NCI-H2196 treated with DMSO at 0.1 percent for 48 hours (cell line): ENCODE measurements around the gene TEX13C.
"Not testable (repeated sequence)": the region's sequence is repeated elsewhere in the genome, so short reads cannot be mapped to it uniquely, and the experiment has no call there.

Experiments used
- DNase-seq: peaks from one replicate; lab custom pipeline; 2025; ENCODE audit not compliant: unreplicated experiment; lab: John Stamatoyannopoulos, UW

TEX13C gene

GRCh38 chrX:125319646-125320521 is at the start of gene TEX13C:
Gene TEX13C, plus strand, starts transcription at chrX:125319871. Its CDS starts 249 bp downstream, at chrX:125320120.
- DNase-seq: no peak

- DNase-seq: no peak
Measured at GRCh38 chrX:125287282-125287681, 32.4 kb upstream of the TEX13C start.

GRCh38 chrX:125288343-125288742 is 31.3 kb upstream of the TEX13C start:
- DNase-seq: no peak

GRCh38 chrX:125289209-125289608 is 30.5 kb upstream of the TEX13C start:
- no peak for DNase-seq

- DNase-seq: no peak
Measured at GRCh38 chrX:125289920-125290319, 29.8 kb upstream of the TEX13C start.

GRCh38 chrX:125291124-125291523 is 28.5 kb upstream of the TEX13C start:
- no peak for DNase-seq

GRCh38 chrX:125293850-125294780 is 25.6 kb upstream of the TEX13C start:
- DNase-seq: no peak

- no peak for DNase-seq
Measured at GRCh38 chrX:125295337-125295736, 24.3 kb upstream of the TEX13C start.

GRCh38 chrX:125298871-125299270 is 20.8 kb upstream of the TEX13C start:
- DNase-seq: no peak

- DNase-seq: no peak
Measured at GRCh38 chrX:125306335-125306866, 13.3 kb upstream of the TEX13C start.

GRCh38 chrX:125308653-125309052 is 11.0 kb upstream of the TEX13C start:
- no peak for DNase-seq

- DNase-seq: not testable (repeated sequence)
Measured at GRCh38 chrX:125319166-125319565, 505 bp upstream of the TEX13C start.

- no peak for DNase-seq
Measured at GRCh38 chrX:125322431-125322830, 2.8 kb downstream of the TEX13C start.

GRCh38 chrX:125326599-125326998 is 6.9 kb downstream of the TEX13C start:
- DNase-seq: no peak

- no peak for DNase-seq
Measured at GRCh38 chrX:125327891-125328290, 8.2 kb downstream of the TEX13C start.

GRCh38 chrX:125333583-125333982 is 13.9 kb downstream of the TEX13C start:
- no peak for DNase-seq

- no peak for DNase-seq
Measured at GRCh38 chrX:125340490-125340889, 20.8 kb downstream of the TEX13C start.

- no peak for DNase-seq
Measured at GRCh38 chrX:125374169-125374568, 54.5 kb downstream of the TEX13C start.
